ENCODE results near the gene PNMT. TPM values are rescaled to one million over a fixed set of nuclear protein-coding genes. Genes with fewer than 3 reads are reported as not detected.
A peak's percentile ranks its signal among the peaks of the same experiment; 100 is the strongest.

Gene PNMT
- total and polyA plus RNA-seq, 2 of the 8 experiments (the other 6 are each of a cell fraction or from before 2014, with no cell fraction given): 5.6 to 10.9 TPM

GRCh38 chr17:39623356-39623950 lies 44.8 kb upstream of the PNMT start (continued):
- peak; percentile 89 to 95 (median 91) for TF ChIP-seq CTCF (IDR thresholded peaks at IDR 0.05; ENCODE audit: control extremely low read depth in 1 of 3, insufficient read depth in 1 of 3, low read depth in 1 of 3, low read length in 3 of 3)
